Frontal cortex (tissue), 4 donors: Measurements from ENCODE around the gene SLC39A6. TPM values are rescaled to one million over a fixed set of nuclear protein-coding genes. Genes with fewer than 3 reads are reported as not detected.
A peak's percentile ranks its signal among the peaks of the same experiment; 100 is the strongest.
"Not testable (repeated sequence)": the region's sequence is repeated elsewhere in the genome, so short reads cannot be mapped to it uniquely, and the experiment has no call there.

Experiments used
- DNase-seq, 2 donors: peaks; one replicate each; pipeline ENCODE4 v3.0.0; 2012; ENCODE audit warnings: low spot score in 2 of 2
- FAIRE-seq: peaks from 2 replicates; lab custom pipeline; 2012; peaks lifted over from hg19 to GRCh38; lab: Jason Lieb, UNC
- total RNA-seq: library from RNA; depleted of rRNA; stranded (reverse); fragments of >200 nt; gene quantifications from one replicate; pipeline ENCODE4 v1.2.3, GENCODE V29; 2014
- donor health status: control.
- donor health status: control.
- donor health status: control.

The SLC39A6 gene
- total RNA-seq, 1 donor from 2014 or later = 231 TPM

- FAIRE-seq (no peak), DNase-seq (no peak)
Observed at GRCh38 chr18:36107477-36107876, 21.7 kb downstream of the SLC39A6 start.

GRCh38 chr18:36104749-36105148, 24.4 kb downstream of the SLC39A6 start:
- FAIRE-seq (no peak), DNase-seq (no peak)

GRCh38 chr18:36101943-36102342, 27.2 kb downstream of the SLC39A6 start:
- no peak for FAIRE-seq

GRCh38 chr18:36099311-36099710, 29.8 kb downstream of the SLC39A6 start:
- FAIRE-seq = no peak
- no peak for DNase-seq

More at GRCh38 chr18:36101943-36102342, 27.2 kb downstream of the SLC39A6 start:
- no peak for DNase-seq

GRCh38 chr18:36096955-36097354, 32.2 kb downstream of the SLC39A6 start:
- no peak for FAIRE-seq
- no peak for DNase-seq

GRCh38 chr18:36095936-36096519, 33.1 kb downstream of the SLC39A6 start:
- peak in 1 of 2 donors; percentile 27 for DNase-seq

GRCh38 chr18:36094431-36094830, 34.7 kb downstream of the SLC39A6 start:
- DNase-seq (no peak), FAIRE-seq (no peak)

More at GRCh38 chr18:36095936-36096519, 33.1 kb downstream of the SLC39A6 start:
- FAIRE-seq = peak; percentile 95

- not testable (repeated sequence) for FAIRE-seq, DNase-seq
Observed at GRCh38 chr18:36092116-36092515, 37.0 kb downstream of the SLC39A6 start.

GRCh38 chr18:36089001-36089400, 40.1 kb downstream of the SLC39A6 start:
- DNase-seq (no peak), FAIRE-seq (no peak)

GRCh38 chr18:36088256-36088655, 40.9 kb downstream of the SLC39A6 start:
- FAIRE-seq (no peak), DNase-seq (no peak)

- no peak for FAIRE-seq
Observed at GRCh38 chr18:36086186-36086585, 43.0 kb downstream of the SLC39A6 start.

GRCh38 chr18:36085195-36085594, 43.9 kb downstream of the SLC39A6 start:
- FAIRE-seq (no peak), DNase-seq (no peak)

More at GRCh38 chr18:36086186-36086585, 43.0 kb downstream of the SLC39A6 start:
- DNase-seq = no peak

- FAIRE-seq = no peak
Observed at GRCh38 chr18:36083729-36084128, 45.4 kb downstream of the SLC39A6 start.

GRCh38 chr18:36081118-36081517, 48.0 kb downstream of the SLC39A6 start:
- DNase-seq, FAIRE-seq: not testable (repeated sequence)

More at GRCh38 chr18:36083729-36084128, 45.4 kb downstream of the SLC39A6 start:
- DNase-seq = no peak

GRCh38 chr18:36078751-36079529, 50.2 kb downstream of the SLC39A6 start:
- FAIRE-seq (no peak), DNase-seq (no peak)

- not testable (repeated sequence) for FAIRE-seq, DNase-seq
Observed at GRCh38 chr18:36077764-36078163, 51.4 kb downstream of the SLC39A6 start.

- DNase-seq (no peak), FAIRE-seq (no peak)
Observed at GRCh38 chr18:36075862-36076587, 53.1 kb downstream of the SLC39A6 start.

GRCh38 chr18:36074435-36074834, 54.7 kb downstream of the SLC39A6 start:
- DNase-seq (no peak), FAIRE-seq (no peak)

GRCh38 chr18:36073676-36074075, 55.5 kb downstream of the SLC39A6 start:
- FAIRE-seq = no peak
- no peak for DNase-seq

GRCh38 chr18:36072406-36072805, 56.7 kb downstream of the SLC39A6 start:
- DNase-seq, FAIRE-seq: not testable (repeated sequence)
